PC-9 (cell line): ENCODE measurements around the gene CAPG. TPM values are rescaled to one million over a fixed set of nuclear protein-coding genes. Genes with fewer than 3 reads are reported as not detected.

Source experiments
- BruUV-seq: library from RNA; stranded (reverse); fragments of 400-500 nt; replicated peaks from 2 replicates; lab custom pipeline; 2021; lab: Mats Ljungman, UMichigan
- CTCF ChIA-PET: fragments of 300-600 bp; sonication (Branson Sonifier 250); formaldehyde crosslinking; loops from one replicate; lab custom pipeline; 2022; ENCODE audit warnings: antibody characterized with exemption; lab: Charles Lee
- POLR2A ChIA-PET: fragments of 300-600 bp; sonication (Branson Sonifier 250); formaldehyde crosslinking; loops from one replicate; lab custom pipeline; 2022; ENCODE audit warnings: antibody characterized with exemption; ENCODE audit not compliant: unreplicated experiment; lab: Charles Lee
- DNase-seq, 2 experiments: peaks; one replicate each; pipeline versions ENCODE4 v3.0.0 to v3.0.0-alpha.2; 2015 to 2022; ENCODE audit warnings: mixed read lengths in 1 of 2
- H2AFZ ChIP-seq: fragments of 200-600 bp; sonication (generic); 2 replicates; pipeline ENCODE4 v1.8.1; 2017; ENCODE audit warnings: antibody characterized with exemption
- H3F3A ChIP-seq: fragments of 200-600 bp; sonication (generic); 2 replicates; pipeline ENCODE4 v1.8.1; 2017; ENCODE audit warnings: antibody characterized with exemption, mild to moderate bottlenecking, low read depth; ENCODE audit not compliant: insufficient read depth
- H3K27ac ChIP-seq: fragments of 200-600 bp; sonication (generic); 2 replicates; pipeline ENCODE4 v1.6.1; 2016; ENCODE audit warnings: mixed run types
- H3K27me3 ChIP-seq: fragments of 200-600 bp; sonication (generic); 2 replicates; pipeline ENCODE4 v1.6.1; 2016; ENCODE audit warnings: low read depth, mixed run types; ENCODE audit not compliant: insufficient read depth
- H3K36me3 ChIP-seq: fragments of 200-600 bp; sonication (generic); 2 replicates; pipeline ENCODE4 v1.6.1; 2016; ENCODE audit warnings: low read depth, mixed run types
- H3K4me1 ChIP-seq: fragments of 200-600 bp; sonication (generic); replicated peaks from 2 replicates; pipeline ENCODE4 v1.6.1; 2016; ENCODE audit warnings: mixed run types; ENCODE audit not compliant: insufficient read depth
- H3K4me2 ChIP-seq: fragments of 200-600 bp; sonication (generic); 2 replicates; pipeline ENCODE4 v1.6.1; 2017; ENCODE audit warnings: mixed run types
- H3K4me3 ChIP-seq: fragments of 200-600 bp; sonication (generic); 2 replicates; pipeline ENCODE4 v1.6.1; 2016; ENCODE audit warnings: mixed run types
- H3K79me2 ChIP-seq: fragments of 200-600 bp; sonication (generic); 2 replicates; pipeline ENCODE4 v1.6.1; 2017; ENCODE audit warnings: low read depth, mixed run types
- H3K9me2 ChIP-seq: fragments of 200-600 bp; sonication (generic); 2 replicates; pipeline ENCODE4 v1.8.1; 2017; ENCODE audit warnings: mild to moderate bottlenecking; ENCODE audit not compliant: insufficient read depth
- H3K9me3 ChIP-seq: fragments of 200-600 bp; sonication (generic); 2 replicates; pipeline ENCODE4 v1.8.1; 2016; ENCODE audit warnings: low read depth; ENCODE audit not compliant: insufficient read depth
- H4K20me1 ChIP-seq: fragments of 200-600 bp; sonication (generic); 2 replicates; pipeline ENCODE4 v1.8.1; 2017; ENCODE audit not compliant: insufficient read depth
- CTCF ChIP-seq: fragments of 200-600 bp; sonication (generic); conservative IDR thresholded peaks from 2 replicates; pipeline ENCODE4 v1.6.1; 2017; ENCODE audit warnings: mixed run types, antibody characterized with exemption, mild to moderate bottlenecking, moderate library complexity
- EZH2 ChIP-seq: fragments of 200-600 bp; sonication (generic); IDR thresholded peaks from 2 replicates; pipeline ENCODE4 v1.8.0; 2017; ENCODE audit warnings: antibody characterized with exemption, low read depth
- intact Hi-C: fragments of 100-400 bp; cut with micrococcal nuclease; formaldehyde crosslinking; loops from one replicate; pipeline ENCODE4 v1.10.0; 2022; ENCODE audit not compliant: unreplicated experiment
- total RNA-seq: library from RNA; stranded (reverse); gene quantifications from 2 replicates; pipeline ENCODE4 v1.2.3, GENCODE V29; 2021

The CAPG gene
- total RNA-seq, 1 experiment from 2014 or later, result 417 TPM

GRCh38 chr2:85446296-85447221, 36.4 kb upstream of the CAPG start:
- Histone ChIP-seq H3K4me2 (peak overlapping the region; percentile 49), H3F3A (0 out of 2 replicates have a peak, but pooled peaks cover 6% of the 10 kb centered on the region), H3K79me2 (no peaks in the 10 kb centered on the region), H3K4me1 (peaks cover 25% of the 10 kb centered on the region), H3K27me3 (no peaks in the 10 kb centered on the region), H4K20me1 (no peaks in the 10 kb centered on the region), H3K9me3 (no peaks in the 10 kb centered on the region), H3K9me2 (no peaks in the 10 kb centered on the region), H3K36me3 (no peaks in the 10 kb centered on the region), H3K4me3 (no peak overlapping the region), H2AFZ (peak overlapping the region; percentile 4; the same call in 1 of the 2 replicates), H3K27ac (peak overlapping the region; percentile 91)
- DNase-seq, result no peak
- BruUV-seq, result TSS peak; percentile 54
- ChIA-PET CTCF (interaction anchor here (0.7 kb wide), 1 partner anchor 105 kb away, joined by 3 read pairs; no protein-coding TSS in a partner anchor), POLR2A (interaction anchor here (0.5 to 0.6 kb wide), 2 partner anchors 9 to 92 kb away, joined by 3 to 6 read pairs; partner anchors contain the start of gene MAT2A)
- TF ChIP-seq CTCF, result no peak
- TF ChIP-seq EZH2, result no peak
- intact Hi-C loops, result no loop called here

- Histone ChIP-seq H3K27me3 (no peaks in the 10 kb centered on the region), H3K9me3 (no peaks in the 10 kb centered on the region), H3K9me2 (no peaks in the 10 kb centered on the region), H3K4me2 (peak overlapping the region; percentile 49), H3K79me2 (no peaks in the 10 kb centered on the region), H3K4me1 (peaks cover 25% of the 10 kb centered on the region), H3F3A (0 out of 2 replicates have a peak, but pooled peaks cover 6% of the 10 kb centered on the region), H3K4me3 (no peak overlapping the region), H3K36me3 (no peaks in the 10 kb centered on the region), H4K20me1 (no peaks in the 10 kb centered on the region), H3K27ac (peak overlapping the region; percentile 91), H2AFZ (peak overlapping the region; percentile 4; the same call in 1 of the 2 replicates)
- BruUV-seq, result TSS peak; percentile 92
- no peak for TF ChIP-seq EZH2
- TF ChIP-seq CTCF, result no peak
- peak; percentile 55 to 65 for DNase-seq
- ChIA-PET CTCF (no interaction called here), POLR2A (interaction anchor here (0.5 to 0.6 kb wide), 2 partner anchors 10 to 118 kb away, joined by 6 to 43 read pairs; no protein-coding TSS in a partner anchor)
- intact Hi-C loops, result no loop called here
Observed at GRCh38 chr2:85445316-85446295, 35.4 kb upstream of the CAPG start.
